Sigmoid colon (tissue), 7 donors: ENCODE measurements around the gene FANCC. TPM values are rescaled to one million over a fixed set of nuclear protein-coding genes. Genes with fewer than 3 reads are reported as not detected.

Source experiments
- DNase-seq: peaks from one replicate; pipeline ENCODE4 v3.0.0-alpha.2; 2019
- H3K27ac ChIP-seq, 4 donors: fragments of 200-600 bp; sonication (generic); one replicate each; pipeline ENCODE4 v1.5.1; 2016 to 2019; ENCODE audit warnings: mild to moderate bottlenecking in 1 of 4
- H3K27me3 ChIP-seq, 3 donors: fragments of 200-600 bp; sonication (generic); one replicate each; pipeline ENCODE4 v1.5.1; 2019; ENCODE audit warnings: mild to moderate bottlenecking in 1 of 3
- H3K36me3 ChIP-seq, 4 donors: fragments of 200-600 bp; sonication (generic); one replicate each; pipeline ENCODE4 v1.5.1; 2016 to 2019
- H3K4me1 ChIP-seq, 4 donors: fragments of 200-600 bp; sonication (generic); one replicate each; pipeline ENCODE4 v1.5.1; 2017 to 2019
- H3K4me3 ChIP-seq, 4 donors: fragments of 200-600 bp; sonication (generic); one replicate each; pipeline ENCODE4 v1.5.1; 2017 to 2019; ENCODE audit warnings: mild to moderate bottlenecking in 2 of 4, moderate library complexity in 1 of 4
- H3K9me3 ChIP-seq, 4 donors: fragments of 200-600 bp in 3 of 4; sonication (generic) in 3 of 4; one replicate each; pipeline versions ENCODE4 v1.5.1 to v1.6.1; 2013 to 2019
- EP300 ChIP-seq, 4 donors: sonication (generic); formaldehyde crosslinking; IDR thresholded peaks; one replicate each; pipeline ENCODE4 v1.6.1; 2017; ENCODE audit warnings: antibody characterized with exemption in 4 of 4
- POLR2A ChIP-seq, 2 donors: fragments of 450-650 bp; IDR thresholded peaks; one replicate each; pipeline ENCODE4 v1.6.1; 2016; ENCODE audit warnings: antibody characterized with exemption in 2 of 2, mild to moderate bottlenecking in 2 of 2, moderate library complexity in 2 of 2
- POLR2AphosphoS5 ChIP-seq, 4 donors: sonication (generic); formaldehyde crosslinking; IDR thresholded peaks; one replicate each; pipeline ENCODE4 v1.6.1; 2017; ENCODE audit warnings: antibody characterized with exemption in 4 of 4
- WGBS, 2 donors: extraction: QIAGEN DNeasy Blood & Tissue Kit; methylation state at CpG; one replicate each; pipeline ENCODE4 v1.1.7; 2013; 5-methylcytosine and 5-hydroxymethylcytosine counted together
- intact Hi-C: fragments of 100-400 bp; cut with DNase I; formaldehyde crosslinking; loops from one replicate; pipeline ENCODE4 v1.15.1; 2023
- polyA plus RNA-seq, 3 donors: library from polyadenylated mRNA; stranded (reverse); fragments of 200-250 nt; gene quantifications; one replicate each; pipeline ENCODE4 v1.2.3, GENCODE V29; 2013
- total RNA-seq, 4 donors: library from RNA; depleted of rRNA; stranded (reverse); fragments of >200 nt; gene quantifications; one replicate each; pipeline ENCODE4 v1.1.0, GENCODE V29; 2016
- TF ChIP-seq, protein P1 (sequence below), 4 experiments: fragments of 450-650 bp in 3 of 4; fragments of 200-600 bp in 1 of 4; IDR thresholded peaks; one replicate each; pipeline ENCODE4 v1.5.1; 2016 to 2019; ENCODE audit warnings: antibody characterized with exemption in 4 of 4, mild to moderate bottlenecking in 3 of 4, moderate library complexity in 2 of 4
- donor health status: healthy with polysubstance abuse.
- donor health status: Bipolar disorder and iron deficiency.
- donor health status: healthy.

The FANCC gene
- total and polyA plus RNA-seq, 7 donors = 2.4 to 10.6 (median 5.3) TPM

DNA sequence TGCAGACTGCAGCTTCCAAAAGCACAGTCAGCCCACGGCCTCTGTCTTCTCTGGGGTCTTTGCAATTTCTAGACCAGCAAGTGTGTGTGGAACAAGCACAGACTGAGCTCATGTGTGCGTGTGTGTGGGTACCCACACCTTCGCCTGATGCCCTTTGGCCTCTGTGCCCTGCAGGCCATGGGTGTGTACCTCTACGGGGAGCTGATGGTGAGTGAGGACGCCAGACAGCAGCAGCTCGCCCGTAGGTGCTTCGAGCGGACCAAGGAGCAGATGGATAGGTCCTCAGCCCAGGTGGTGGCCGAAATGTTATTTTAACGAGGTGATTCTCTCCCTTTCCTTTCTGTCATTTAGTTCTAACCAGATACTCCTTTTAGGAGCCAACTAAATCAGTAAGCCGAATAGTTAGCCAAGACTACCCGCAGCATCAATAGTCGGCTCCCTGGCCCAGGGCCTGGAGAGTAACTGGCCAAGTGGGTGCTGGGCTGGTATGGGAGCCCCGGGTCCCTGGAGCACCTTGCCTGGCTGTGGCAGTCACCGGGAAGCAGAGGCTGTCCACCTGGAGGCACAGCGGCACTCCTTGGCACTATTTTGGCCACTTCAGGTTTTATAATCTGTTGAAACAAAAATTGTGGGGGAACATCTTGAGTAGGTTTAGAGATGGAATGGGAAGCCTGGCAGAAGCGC, 235.0 kb downstream of the FANCC start:
- Histone ChIP-seq H3K27ac (peak overlapping the region; percentile 77 to 99 (median 86)), H3K4me1 (peaks cover 0 to 100% (median 89%) of the 10 kb centered on the region in 4 donors), H3K9me3 (no peaks in the 10 kb centered on the region), H3K4me3 (no peak overlapping the region), H3K36me3 (peaks cover 16 to 59% (median 45%) of the 10 kb centered on the region in 4 donors), H3K27me3 (no peaks in the 10 kb centered on the region)
- intact Hi-C loops = loop anchor here (5.0 kb wide), 1 partner anchor 35 kb away; no protein-coding TSS in a partner anchor
- peak; percentile 60 for DNase-seq
- TF ChIP-seq, protein P1, sequence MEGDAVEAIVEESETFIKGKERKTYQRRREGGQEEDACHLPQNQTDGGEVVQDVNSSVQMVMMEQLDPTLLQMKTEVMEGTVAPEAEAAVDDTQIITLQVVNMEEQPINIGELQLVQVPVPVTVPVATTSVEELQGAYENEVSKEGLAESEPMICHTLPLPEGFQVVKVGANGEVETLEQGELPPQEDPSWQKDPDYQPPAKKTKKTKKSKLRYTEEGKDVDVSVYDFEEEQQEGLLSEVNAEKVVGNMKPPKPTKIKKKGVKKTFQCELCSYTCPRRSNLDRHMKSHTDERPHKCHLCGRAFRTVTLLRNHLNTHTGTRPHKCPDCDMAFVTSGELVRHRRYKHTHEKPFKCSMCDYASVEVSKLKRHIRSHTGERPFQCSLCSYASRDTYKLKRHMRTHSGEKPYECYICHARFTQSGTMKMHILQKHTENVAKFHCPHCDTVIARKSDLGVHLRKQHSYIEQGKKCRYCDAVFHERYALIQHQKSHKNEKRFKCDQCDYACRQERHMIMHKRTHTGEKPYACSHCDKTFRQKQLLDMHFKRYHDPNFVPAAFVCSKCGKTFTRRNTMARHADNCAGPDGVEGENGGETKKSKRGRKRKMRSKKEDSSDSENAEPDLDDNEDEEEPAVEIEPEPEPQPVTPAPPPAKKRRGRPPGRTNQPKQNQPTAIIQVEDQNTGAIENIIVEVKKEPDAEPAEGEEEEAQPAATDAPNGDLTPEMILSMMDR (IDR thresholded peaks at IDR 0.05) = no peak
- peak in 2 of 4 donors; percentile 3 to 18 for TF ChIP-seq POLR2AphosphoS5 (IDR thresholded peaks at IDR 0.05)
- WGBS, 2 donors = 75 to 91% methylated on average over 18 of the region's 18 CpGs

DNA sequence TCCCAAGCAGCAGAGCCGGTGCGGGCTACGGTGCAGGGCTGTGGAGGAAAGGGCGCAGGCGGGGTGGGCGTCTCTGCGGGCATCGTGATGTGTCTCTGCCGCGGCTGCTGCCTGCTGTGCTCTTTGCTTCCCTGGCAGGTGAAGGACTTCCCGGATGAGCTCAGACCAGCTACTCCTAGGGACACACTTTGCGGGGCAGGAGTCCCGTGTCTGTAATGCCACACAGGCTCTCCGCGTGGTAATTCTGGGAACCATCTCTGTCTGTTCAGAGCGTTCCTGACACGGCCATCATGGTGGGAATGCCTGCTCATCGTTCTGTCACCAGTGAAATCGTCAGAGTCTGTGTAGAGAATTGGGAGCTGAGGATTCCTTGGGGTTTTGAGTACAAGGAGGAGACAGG, 235.5 kb downstream of the FANCC start:
- intact Hi-C loops = loop anchor here (5.0 kb wide), 1 partner anchor 35 kb away; no protein-coding TSS in a partner anchor
- WGBS, 2 donors = 86 to 89% methylated on average over 19 of the region's 19 CpGs
- Histone ChIP-seq H3K4me1 (peaks cover 0 to 100% (median 91%) of the 10 kb centered on the region in 4 donors), H3K36me3 (peaks cover 16 to 58% (median 45%) of the 10 kb centered on the region in 4 donors), H3K4me3 (no peak overlapping the region), H3K27me3 (no peaks in the 10 kb centered on the region), H3K9me3 (no peaks in the 10 kb centered on the region), H3K27ac (peak overlapping the region; percentile 77 to 99 (median 86))
- DNase-seq = peak; percentile 64
- TF ChIP-seq POLR2A (IDR thresholded peaks at IDR 0.05) = no peak
- TF ChIP-seq EP300 (IDR thresholded peaks at IDR 0.05) = no peak
- peak in 2 of 4 donors; percentile 3 to 5 for TF ChIP-seq POLR2AphosphoS5 (IDR thresholded peaks at IDR 0.05)

DNA sequence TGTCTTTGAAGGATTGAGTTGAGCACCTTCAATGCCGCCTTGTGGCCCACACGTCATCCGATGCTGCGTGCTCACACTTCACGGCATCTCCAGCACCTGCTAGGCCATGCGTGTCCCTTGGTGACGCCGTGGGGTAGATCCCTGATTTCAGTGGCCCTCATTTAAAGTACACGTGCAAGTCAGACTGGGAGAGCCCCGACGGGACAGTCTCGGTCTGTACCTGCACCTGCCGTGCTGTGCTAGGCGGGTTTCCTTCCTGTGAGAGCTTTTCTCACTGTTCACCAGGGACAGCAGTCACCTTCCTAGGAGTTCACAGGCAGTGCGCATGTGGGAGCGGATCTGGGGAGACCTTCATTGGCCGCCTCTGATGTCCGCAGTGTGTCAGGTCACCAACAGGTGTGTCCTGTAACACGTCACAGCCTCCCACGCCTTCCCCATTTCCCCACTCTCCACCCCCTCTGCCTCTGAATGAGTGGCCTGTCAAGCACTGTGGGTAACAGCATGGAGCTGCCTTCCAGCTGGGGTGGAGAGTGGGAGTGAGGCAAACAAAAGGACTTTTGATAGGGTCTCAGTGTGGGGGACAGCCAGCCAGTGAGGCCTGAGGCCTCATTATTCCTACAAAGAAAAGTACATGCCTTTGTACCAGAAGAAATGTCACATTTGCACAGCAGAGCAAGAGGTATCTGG, 236.4 kb downstream of the FANCC start:
- intact Hi-C loops = loop anchor here (5.0 kb wide), 1 partner anchor 34 kb away; no protein-coding TSS in a partner anchor
- peaks cover 0 to 100% (median 95%) of the 10 kb centered on the region in 4 donors for H3K4me1 ChIP-seq
- H3K36me3 ChIP-seq = peaks cover 16 to 52% (median 37%) of the 10 kb centered on the region in 4 donors
- H3K4me3 ChIP-seq = no peak overlapping the region
- H3K9me3 ChIP-seq = no peaks in the 10 kb centered on the region
- WGBS, 2 donors = 91 to 92% methylated on average over 20 of the region's 20 CpGs
- TF ChIP-seq EP300 (IDR thresholded peaks at IDR 0.05) = no peak
- TF ChIP-seq POLR2A (IDR thresholded peaks at IDR 0.05) = no peak
- TF ChIP-seq, protein P1 (IDR thresholded peaks at IDR 0.05) = no peak
- peak in 1 of 4 donors; percentile 16 for TF ChIP-seq POLR2AphosphoS5 (IDR thresholded peaks at IDR 0.05)
- DNase-seq = peak; percentile 64
- H3K27me3 ChIP-seq = no peaks in the 10 kb centered on the region
- peak overlapping the region; percentile 77 to 99 (median 86) for H3K27ac ChIP-seq

DNA sequence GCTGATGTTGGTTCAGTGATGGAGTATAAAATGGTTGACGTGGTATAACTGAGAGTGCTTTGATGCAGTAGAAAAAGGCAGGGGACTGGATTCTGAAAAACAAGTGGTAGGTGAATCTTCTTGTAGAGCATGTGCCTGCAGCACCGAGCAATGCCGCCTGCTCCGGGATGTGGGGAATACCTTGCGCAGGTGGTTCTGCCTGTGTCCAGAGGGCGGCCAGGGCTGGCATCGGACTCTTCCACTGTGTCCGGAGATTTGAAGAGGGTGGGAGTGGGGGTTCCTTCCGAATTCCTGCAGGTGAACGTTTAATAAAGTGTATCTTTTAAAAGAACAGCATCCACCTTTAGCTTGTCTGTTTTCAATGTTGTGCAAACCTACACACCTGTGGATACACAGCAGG, 238.0 kb downstream of the FANCC start:
- WGBS, 2 donors = 94% methylated on average over 10 of the region's 10 CpGs
- Histone ChIP-seq H3K4me3 (no peak overlapping the region), H3K4me1 (peaks cover 0 to 100% (median 95%) of the 10 kb centered on the region in 4 donors), H3K27me3 (no peaks in the 10 kb centered on the region), H3K27ac (peak overlapping the region; percentile 77 to 99 (median 86)), H3K9me3 (no peaks in the 10 kb centered on the region), H3K36me3 (peaks cover 16 to 47% (median 29%) of the 10 kb centered on the region in 4 donors)
- peak; percentile 53 for DNase-seq
- intact Hi-C loops = no loop called here
- TF ChIP-seq, protein P1 (IDR thresholded peaks at IDR 0.05) = no peak
- no peak for TF ChIP-seq POLR2AphosphoS5 (IDR thresholded peaks at IDR 0.05)

DNA sequence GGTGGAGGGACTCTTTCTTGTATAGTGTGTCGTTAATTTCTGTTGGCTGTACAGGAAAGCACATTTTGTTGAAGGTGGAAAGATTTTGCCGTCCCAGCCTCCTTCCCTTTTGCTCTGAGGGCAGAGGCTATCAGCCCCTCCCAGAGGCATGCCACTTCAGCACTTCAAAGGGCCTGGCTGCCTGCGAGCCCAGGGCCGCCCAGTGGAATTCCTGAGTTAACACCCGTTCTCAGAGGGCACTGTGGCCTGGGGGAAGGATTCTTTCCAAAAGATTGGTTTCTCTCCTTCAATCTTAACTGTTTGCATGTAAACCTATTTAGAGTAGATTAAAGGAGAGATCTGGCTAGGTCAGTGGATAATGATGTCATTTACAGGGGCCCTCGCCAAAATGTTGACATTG, 238.6 kb downstream of the FANCC start:
- 25 to 61% methylated on average over 6 of the region's 6 CpGs for WGBS, 2 donors
- peaks cover 16 to 50% (median 27%) of the 10 kb centered on the region in 4 donors for H3K36me3 ChIP-seq
- peak overlapping the region; percentile 77 to 99 (median 86) for H3K27ac ChIP-seq
- peak; percentile 63 for DNase-seq
- no peak overlapping the region for H3K4me3 ChIP-seq
- H3K27me3 ChIP-seq = no peaks in the 10 kb centered on the region
- H3K9me3 ChIP-seq = no peaks in the 10 kb centered on the region
- H3K4me1 ChIP-seq = peaks cover 0 to 100% (median 96%) of the 10 kb centered on the region in 4 donors
- intact Hi-C loops = no loop called here
- TF ChIP-seq, protein P1 (IDR thresholded peaks at IDR 0.05) = no peak
- TF ChIP-seq EP300 (IDR thresholded peaks at IDR 0.05) = no peak
- TF ChIP-seq POLR2A (IDR thresholded peaks at IDR 0.05) = no peak
- TF ChIP-seq POLR2AphosphoS5 (IDR thresholded peaks at IDR 0.05) = no peak
